SK-N-SH treated with all-trans-retinoic acid at 6 μM for 48 hours (cell line): ENCODE measurements around the gene FNDC3B.

ENCODE experiments used
- ATAC-seq: fragments of 200-7000 bp; cut with Tn5 transposase; 3 replicates; pipeline ENCODE4 v1.9.1; 2020; ENCODE audit warnings: mild to moderate bottlenecking, moderate library complexity
- BACH2 ChIP-seq: fragments of 250-450 bp; sonication (Bioruptor Pico); IDR thresholded peaks from 2 replicates; pipeline ENCODE4 v1.9.0; 2021; ENCODE audit warnings: mild to moderate bottlenecking, borderline replicate concordance
- CSDC2 ChIP-seq: fragments of 250-450 bp; sonication (Bioruptor Pico); IDR thresholded peaks from 2 replicates; pipeline ENCODE4 v1.5.0; 2020; ENCODE audit warnings: mild to moderate bottlenecking, moderate library complexity
- ISL1 ChIP-seq: fragments of 250-450 bp; sonication (Bioruptor Pico); IDR thresholded peaks from 2 replicates; pipeline ENCODE4 v2.1.2; 2022; ENCODE audit warnings: mild to moderate bottlenecking, moderate library complexity
- PATZ1 ChIP-seq: fragments of 250-450 bp; sonication (Bioruptor Pico); IDR thresholded peaks from 2 replicates; pipeline ENCODE4 v1.8.0; 2020; ENCODE audit warnings: mild to moderate bottlenecking, moderate library complexity, borderline replicate concordance
- RARB ChIP-seq: fragments of 250-450 bp; sonication (Bioruptor Pico); IDR thresholded peaks from 2 replicates; pipeline ENCODE4 v1.8.0; 2021; ENCODE audit warnings: mild to moderate bottlenecking, moderate library complexity
- SNAI2 ChIP-seq: fragments of 250-450 bp; sonication (Bioruptor Pico); IDR thresholded peaks from 2 replicates; pipeline ENCODE4 v1.5.0; 2020; ENCODE audit warnings: mild to moderate bottlenecking, moderate library complexity
- ZC3H10 ChIP-seq: fragments of 250-450 bp; sonication (Bioruptor Pico); IDR thresholded peaks from 2 replicates; pipeline ENCODE4 v1.5.1; 2021; ENCODE audit warnings: mild to moderate bottlenecking, moderate library complexity
- ZNF565 ChIP-seq: fragments of 450-650 bp; formaldehyde crosslinking; conservative IDR thresholded peaks from 2 replicates; pipeline ENCODE4 v1.5.0; 2020; ENCODE audit warnings: low read depth, mild to moderate bottlenecking, moderate library complexity
- ZNF70 ChIP-seq: fragments of 450-650 bp; formaldehyde crosslinking; IDR thresholded peaks from 2 replicates; pipeline ENCODE4 v1.5.0; 2020; ENCODE audit warnings: mild to moderate bottlenecking, moderate library complexity
- TF ChIP-seq, protein P1 (sequence below): fragments of 250-450 bp; sonication (Bioruptor Pico); IDR thresholded peaks from 2 replicates; pipeline ENCODE4 v1.5.1; 2020; ENCODE audit warnings: low read depth, mild to moderate bottlenecking, moderate library complexity
- TF ChIP-seq, protein P2 (sequence below): fragments of 250-450 bp; sonication (Bioruptor Pico); IDR thresholded peaks from 2 replicates; pipeline ENCODE4 v1.5.0; 2020; ENCODE audit warnings: mild to moderate bottlenecking, moderate library complexity
- TF ChIP-seq, protein P3 (sequence below): fragments of 250-450 bp; sonication (Bioruptor Pico); IDR thresholded peaks from 2 replicates; pipeline ENCODE4 v1.8.0; 2021; ENCODE audit warnings: low read depth, mild to moderate bottlenecking, moderate library complexity, borderline replicate concordance

The FNDC3B gene

GRCh38 chr3:172148702-172149565 is 109.6 kb downstream of the FNDC3B start:
- TF ChIP-seq SNAI2 (peak; percentile 88; the same call in 1 of the 2 replicates), ISL1 (peak; percentile 21; the same call in 1 of the 2 replicates), ZC3H10 (no peak)
- no peak for ATAC-seq

GRCh38 chr3:172150268-172150667 is 110.9 kb downstream of the FNDC3B start:
- ATAC-seq: no peak
- TF ChIP-seq CSDC2 (CRISPR knock-in tag): no peak
- no peak for TF ChIP-seq BACH2 (CRISPR knock-in tag)
- TF ChIP-seq, protein P1, sequence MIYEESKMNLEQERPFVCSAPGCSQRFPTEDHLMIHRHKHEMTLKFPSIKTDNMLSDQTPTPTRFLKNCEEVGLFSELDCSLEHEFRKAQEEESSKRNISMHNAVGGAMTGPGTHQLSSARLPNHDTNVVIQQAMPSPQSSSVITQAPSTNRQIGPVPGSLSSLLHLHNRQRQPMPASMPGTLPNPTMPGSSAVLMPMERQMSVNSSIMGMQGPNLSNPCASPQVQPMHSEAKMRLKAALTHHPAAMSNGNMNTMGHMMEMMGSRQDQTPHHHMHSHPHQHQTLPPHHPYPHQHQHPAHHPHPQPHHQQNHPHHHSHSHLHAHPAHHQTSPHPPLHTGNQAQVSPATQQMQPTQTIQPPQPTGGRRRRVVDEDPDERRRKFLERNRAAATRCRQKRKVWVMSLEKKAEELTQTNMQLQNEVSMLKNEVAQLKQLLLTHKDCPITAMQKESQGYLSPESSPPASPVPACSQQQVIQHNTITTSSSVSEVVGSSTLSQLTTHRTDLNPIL (CRISPR knock-in tag): no peak
- TF ChIP-seq, protein P2, sequence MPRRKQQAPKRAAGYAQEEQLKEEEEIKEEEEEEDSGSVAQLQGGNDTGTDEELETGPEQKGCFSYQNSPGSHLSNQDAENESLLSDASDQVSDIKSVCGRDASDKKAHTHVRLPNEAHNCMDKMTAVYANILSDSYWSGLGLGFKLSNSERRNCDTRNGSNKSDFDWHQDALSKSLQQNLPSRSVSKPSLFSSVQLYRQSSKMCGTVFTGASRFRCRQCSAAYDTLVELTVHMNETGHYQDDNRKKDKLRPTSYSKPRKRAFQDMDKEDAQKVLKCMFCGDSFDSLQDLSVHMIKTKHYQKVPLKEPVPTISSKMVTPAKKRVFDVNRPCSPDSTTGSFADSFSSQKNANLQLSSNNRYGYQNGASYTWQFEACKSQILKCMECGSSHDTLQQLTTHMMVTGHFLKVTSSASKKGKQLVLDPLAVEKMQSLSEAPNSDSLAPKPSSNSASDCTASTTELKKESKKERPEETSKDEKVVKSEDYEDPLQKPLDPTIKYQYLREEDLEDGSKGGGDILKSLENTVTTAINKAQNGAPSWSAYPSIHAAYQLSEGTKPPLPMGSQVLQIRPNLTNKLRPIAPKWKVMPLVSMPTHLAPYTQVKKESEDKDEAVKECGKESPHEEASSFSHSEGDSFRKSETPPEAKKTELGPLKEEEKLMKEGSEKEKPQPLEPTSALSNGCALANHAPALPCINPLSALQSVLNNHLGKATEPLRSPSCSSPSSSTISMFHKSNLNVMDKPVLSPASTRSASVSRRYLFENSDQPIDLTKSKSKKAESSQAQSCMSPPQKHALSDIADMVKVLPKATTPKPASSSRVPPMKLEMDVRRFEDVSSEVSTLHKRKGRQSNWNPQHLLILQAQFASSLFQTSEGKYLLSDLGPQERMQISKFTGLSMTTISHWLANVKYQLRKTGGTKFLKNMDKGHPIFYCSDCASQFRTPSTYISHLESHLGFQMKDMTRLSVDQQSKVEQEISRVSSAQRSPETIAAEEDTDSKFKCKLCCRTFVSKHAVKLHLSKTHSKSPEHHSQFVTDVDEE (CRISPR knock-in tag): no peak
- TF ChIP-seq ZC3H10: no peak
- no peak for TF ChIP-seq ZNF70 (CRISPR knock-in tag)
- no peak for TF ChIP-seq PATZ1
- no peak for TF ChIP-seq RARB
- TF ChIP-seq ZNF565 (CRISPR knock-in tag): no peak

DNA sequence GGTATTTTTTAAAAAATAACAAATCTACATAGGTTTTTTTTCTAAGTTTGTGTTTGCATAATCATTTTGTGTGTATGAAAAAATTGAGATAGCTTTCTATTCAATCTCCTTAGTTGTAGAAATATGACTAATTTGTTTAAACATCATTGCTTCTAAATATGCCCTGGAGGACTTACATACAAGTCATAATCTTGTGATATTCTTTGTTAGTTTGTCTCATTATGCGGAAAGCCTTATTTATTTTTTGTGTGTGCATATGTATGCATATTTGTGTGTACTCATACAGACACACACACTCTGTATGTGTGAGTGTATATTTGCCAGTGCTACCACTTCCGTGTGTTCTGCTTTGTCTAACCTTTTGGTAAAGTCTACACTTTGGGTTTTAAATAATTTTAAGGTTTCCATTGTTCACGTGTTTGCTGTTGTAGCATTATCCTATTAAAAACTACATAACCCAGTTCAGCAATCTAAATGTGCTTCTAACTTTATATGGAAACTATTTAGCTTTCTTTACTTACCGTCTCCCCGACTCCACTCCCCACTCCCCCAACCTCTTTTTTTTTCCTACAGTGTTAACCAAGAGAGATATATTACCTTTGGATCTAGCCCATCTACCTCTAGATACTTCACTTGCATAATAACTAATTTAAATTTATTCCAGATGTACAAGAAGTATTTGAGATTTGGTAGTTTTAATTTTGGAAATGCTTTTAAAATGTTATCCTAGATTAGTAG is 111.7 kb downstream of the FNDC3B start:
- TF ChIP-seq, protein P1 (CRISPR knock-in tag): no peak
- TF ChIP-seq, protein P3, sequence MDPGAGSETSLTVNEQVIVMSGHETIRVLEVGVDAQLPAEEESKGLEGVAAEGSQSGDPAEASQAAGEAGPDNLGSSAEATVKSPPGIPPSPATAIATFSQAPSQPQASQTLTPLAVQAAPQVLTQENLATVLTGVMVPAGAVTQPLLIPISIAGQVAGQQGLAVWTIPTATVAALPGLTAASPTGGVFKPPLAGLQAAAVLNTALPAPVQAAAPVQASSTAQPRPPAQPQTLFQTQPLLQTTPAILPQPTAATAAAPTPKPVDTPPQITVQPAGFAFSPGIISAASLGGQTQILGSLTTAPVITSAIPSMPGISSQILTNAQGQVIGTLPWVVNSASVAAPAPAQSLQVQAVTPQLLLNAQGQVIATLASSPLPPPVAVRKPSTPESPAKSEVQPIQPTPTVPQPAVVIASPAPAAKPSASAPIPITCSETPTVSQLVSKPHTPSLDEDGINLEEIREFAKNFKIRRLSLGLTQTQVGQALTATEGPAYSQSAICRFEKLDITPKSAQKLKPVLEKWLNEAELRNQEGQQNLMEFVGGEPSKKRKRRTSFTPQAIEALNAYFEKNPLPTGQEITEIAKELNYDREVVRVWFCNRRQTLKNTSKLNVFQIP (CRISPR knock-in tag): no peak
- TF ChIP-seq PATZ1 (no peak), SNAI2 (no peak)
- TF ChIP-seq, all 23 proteins: peak for 0
- ATAC-seq: no peak
